AG09309 (cell line): ENCODE data around the gene APCDD1L.
"Not testable (repeated sequence)": the region's sequence is repeated elsewhere in the genome, so short reads cannot be mapped to it uniquely, and the experiment has no call there.

Experiments
- DNase-seq: peaks from one replicate; pipeline ENCODE4 v3.0.0-alpha.2; 2010; ENCODE audit warnings: low read depth
- H3K4me3 ChIP-seq: 2 replicates; pipeline ENCODE4 v1.5.1; 2011; ENCODE audit warnings: mild to moderate bottlenecking, low read depth, low read length, moderate library complexity; ENCODE audit not compliant: control insufficient read depth
- CTCF ChIP-seq: IDR thresholded peaks from 2 replicates; pipeline ENCODE4 v1.5.1; 2011; ENCODE audit warnings: mild to moderate bottlenecking, low read depth, low read length, inconsistent platforms; ENCODE audit not compliant: insufficient read depth, control insufficient read depth; ENCODE audit errors: missing control alignments

APCDD1L gene

GRCh38 chr20:58416835-58417234 lies 98.4 kb downstream of the APCDD1L start:
- TF ChIP-seq CTCF = no peak
- no peak overlapping the region for H3K4me3 ChIP-seq
- DNase-seq = no peak

GRCh38 chr20:58416057-58416456 lies 99.1 kb downstream of the APCDD1L start:
- no peak for DNase-seq

GRCh38 chr20:58414786-58415185 lies 100.4 kb downstream of the APCDD1L start:
- not testable (repeated sequence) for DNase-seq, H3K4me3 ChIP-seq

More at GRCh38 chr20:58416057-58416456, 99.1 kb downstream of the APCDD1L start:
- no peak overlapping the region for H3K4me3 ChIP-seq
- no peak for TF ChIP-seq CTCF

GRCh38 chr20:58414216-58414615 lies 101.0 kb downstream of the APCDD1L start:
- not testable (repeated sequence) for DNase-seq, H3K4me3 ChIP-seq
